Ascending aorta (tissue), 2 donors: ENCODE measurements around the gene AKT3. TPM values are rescaled to one million over a fixed set of nuclear protein-coding genes. Genes with fewer than 3 reads are reported as not detected.

ENCODE experiments used
- DNase-seq, 2 donors: peaks; one replicate each; pipeline ENCODE4 v3.0.0-alpha.2; 2019; ENCODE audit warnings: low spot score in 2 of 2
- H3K27ac ChIP-seq, 2 donors: fragments of 200-600 bp; sonication (generic); one replicate each; pipeline ENCODE4 v1.5.1; 2016 to 2017; ENCODE audit warnings: mild to moderate bottlenecking in 1 of 2
- H3K27me3 ChIP-seq: fragments of 200-600 bp; sonication (generic); one replicate; pipeline ENCODE4 v1.5.1; 2017
- H3K36me3 ChIP-seq, 2 donors: fragments of 200-600 bp; sonication (generic); one replicate each; pipeline ENCODE4 v1.5.1; 2016
- H3K4me1 ChIP-seq, 2 donors: fragments of 200-600 bp; sonication (generic); one replicate each; pipeline ENCODE4 v1.5.1; 2016 to 2017; ENCODE audit warnings: mild to moderate bottlenecking in 1 of 2
- H3K4me3 ChIP-seq, 2 donors: fragments of 200-600 bp; sonication (generic); one replicate each; pipeline ENCODE4 v1.5.1; 2016 to 2017; ENCODE audit warnings: mild to moderate bottlenecking in 1 of 2
- H3K9me3 ChIP-seq, 2 donors: fragments of 200-600 bp; sonication (generic); one replicate each; pipeline ENCODE4 v1.5.1; 2016
- intact Hi-C: fragments of 100-400 bp; cut with DNase I; formaldehyde crosslinking; loops from one replicate; pipeline ENCODE4 v1.15.1; 2023
- total RNA-seq: library from RNA; depleted of rRNA; stranded (reverse); fragments of >200 nt; gene quantifications from one replicate; pipeline ENCODE4 v1.1.0, GENCODE V29; 2016
- TF ChIP-seq, protein P1 (sequence below), 3 experiments: fragments of 200-600 bp in 2 of 3; fragments of 450-650 bp in 1 of 3; sonication (generic) in 2 of 3; IDR thresholded peaks; one replicate each; pipeline ENCODE4 v1.5.1; 2016 to 2019; ENCODE audit warnings: antibody characterized with exemption in 3 of 3, mild to moderate bottlenecking in 1 of 3, moderate library complexity in 1 of 3

The AKT3 gene
- total RNA-seq, 1 donor from 2014 or later: 38.0 TPM

DNA sequence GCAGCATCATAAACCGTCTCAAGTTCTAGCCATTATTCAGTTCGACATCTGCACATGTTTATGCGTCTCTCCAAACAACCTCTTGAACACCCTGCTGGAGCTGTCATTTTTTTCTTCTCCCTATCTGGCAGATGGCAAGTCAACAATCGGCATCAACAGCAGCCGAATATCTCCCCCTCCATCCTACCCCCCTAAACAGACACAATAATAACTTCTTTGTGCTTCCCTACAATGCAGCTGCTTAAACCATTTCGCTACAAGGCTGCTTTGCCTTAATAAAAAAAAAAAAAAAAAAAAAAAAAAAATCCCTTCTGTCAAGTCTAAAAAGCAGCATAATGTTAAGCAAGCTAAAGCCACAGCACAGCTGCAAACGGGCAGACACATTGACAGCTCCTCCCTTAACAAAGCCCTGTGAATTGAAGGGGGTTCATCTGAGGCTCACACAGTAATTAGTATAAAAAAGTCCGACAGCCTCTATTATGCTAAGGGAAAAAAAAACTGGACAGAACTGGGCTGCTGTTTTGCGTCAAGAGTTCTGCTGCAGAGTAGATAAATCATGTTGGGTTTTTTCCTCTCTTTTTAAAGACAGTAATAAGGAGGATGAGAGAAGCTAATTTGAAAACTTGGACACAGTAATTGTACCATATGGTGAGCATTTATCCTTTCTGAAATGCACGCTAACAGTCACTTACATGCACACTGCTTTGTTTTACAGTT lies 136.4 kb downstream of the AKT3 start:
- TF ChIP-seq, protein P1, sequence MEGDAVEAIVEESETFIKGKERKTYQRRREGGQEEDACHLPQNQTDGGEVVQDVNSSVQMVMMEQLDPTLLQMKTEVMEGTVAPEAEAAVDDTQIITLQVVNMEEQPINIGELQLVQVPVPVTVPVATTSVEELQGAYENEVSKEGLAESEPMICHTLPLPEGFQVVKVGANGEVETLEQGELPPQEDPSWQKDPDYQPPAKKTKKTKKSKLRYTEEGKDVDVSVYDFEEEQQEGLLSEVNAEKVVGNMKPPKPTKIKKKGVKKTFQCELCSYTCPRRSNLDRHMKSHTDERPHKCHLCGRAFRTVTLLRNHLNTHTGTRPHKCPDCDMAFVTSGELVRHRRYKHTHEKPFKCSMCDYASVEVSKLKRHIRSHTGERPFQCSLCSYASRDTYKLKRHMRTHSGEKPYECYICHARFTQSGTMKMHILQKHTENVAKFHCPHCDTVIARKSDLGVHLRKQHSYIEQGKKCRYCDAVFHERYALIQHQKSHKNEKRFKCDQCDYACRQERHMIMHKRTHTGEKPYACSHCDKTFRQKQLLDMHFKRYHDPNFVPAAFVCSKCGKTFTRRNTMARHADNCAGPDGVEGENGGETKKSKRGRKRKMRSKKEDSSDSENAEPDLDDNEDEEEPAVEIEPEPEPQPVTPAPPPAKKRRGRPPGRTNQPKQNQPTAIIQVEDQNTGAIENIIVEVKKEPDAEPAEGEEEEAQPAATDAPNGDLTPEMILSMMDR (IDR thresholded peaks at IDR 0.05): no peak
- no peak for DNase-seq
- no peak overlapping the region for H3K27ac ChIP-seq
- no peaks in the 10 kb centered on the region for H3K36me3 ChIP-seq
- no peaks in the 10 kb centered on the region for H3K9me3 ChIP-seq
- H3K27me3 ChIP-seq: no peaks in the 10 kb centered on the region
- peaks cover 4 to 10% of the 10 kb centered on the region in 2 donors for H3K4me1 ChIP-seq
- no peak overlapping the region for H3K4me3 ChIP-seq
- intact Hi-C loops: no loop called here

DNA sequence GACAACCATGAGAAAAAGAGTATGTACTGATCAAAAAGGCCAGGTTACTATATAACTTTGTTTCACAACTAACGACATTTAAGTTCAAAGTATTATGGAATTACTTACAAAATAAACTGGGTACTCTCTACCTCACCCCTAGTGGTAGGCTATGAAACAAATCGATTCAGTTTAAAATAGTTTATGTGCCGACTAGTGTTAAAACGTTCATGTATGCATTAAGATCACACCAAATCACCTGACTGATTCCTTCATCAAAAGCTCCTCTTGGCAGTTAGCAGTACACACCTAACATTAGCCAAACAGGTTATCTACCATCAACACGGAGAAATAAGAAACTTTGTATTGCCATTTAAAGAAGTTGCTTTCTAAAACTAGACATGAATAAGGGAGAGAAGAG lies 137.1 kb downstream of the AKT3 start:
- TF ChIP-seq, protein P1 (IDR thresholded peaks at IDR 0.05): no peak
- Histone ChIP-seq H3K4me1 (peaks cover 4 to 10% of the 10 kb centered on the region in 2 donors), H3K27ac (no peak overlapping the region), H3K27me3 (no peaks in the 10 kb centered on the region), H3K4me3 (no peak overlapping the region), H3K36me3 (no peaks in the 10 kb centered on the region), H3K9me3 (no peaks in the 10 kb centered on the region)
- no peak for DNase-seq
- intact Hi-C loops: no loop called here

DNA sequence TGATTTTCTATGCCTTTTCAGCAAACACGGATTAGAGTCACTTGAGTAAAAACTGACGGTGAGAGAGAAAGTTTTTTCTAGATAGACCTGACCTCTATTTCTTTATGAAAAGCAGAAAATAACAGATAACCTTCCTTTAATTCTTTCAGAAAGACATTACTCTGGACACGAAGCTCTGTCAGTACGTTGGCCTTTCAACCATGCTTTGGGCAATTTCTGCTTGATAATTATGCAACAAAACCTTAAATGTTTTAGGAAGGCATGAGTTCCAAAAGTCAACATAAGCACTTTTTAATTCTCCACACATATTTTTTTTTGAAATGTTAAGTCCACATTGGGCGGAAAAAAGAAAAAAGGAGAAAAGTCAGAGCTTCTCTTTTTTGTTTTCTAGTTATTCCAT lies 137.8 kb downstream of the AKT3 start:
- TF ChIP-seq, protein P1 (IDR thresholded peaks at IDR 0.05): no peak
- intact Hi-C loops: no loop called here

DNA sequence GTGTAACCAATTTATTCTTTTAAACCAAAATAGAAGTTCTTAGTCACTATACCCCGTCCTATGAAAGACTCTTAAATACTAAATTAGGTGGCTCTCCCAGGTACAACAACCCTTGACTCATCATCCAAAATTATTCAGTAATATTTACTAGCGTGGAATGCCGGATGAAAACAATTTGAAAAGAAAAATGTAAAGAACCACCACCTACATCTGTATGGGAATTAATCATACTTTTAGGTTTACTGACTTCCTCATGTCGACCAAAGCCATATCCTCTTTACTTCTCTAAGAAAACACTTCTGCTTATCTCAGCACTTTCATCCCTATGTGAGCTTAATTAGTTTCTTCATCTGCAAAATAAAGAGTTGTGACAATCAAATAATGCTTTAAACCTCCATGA lies 139.6 kb downstream of the AKT3 start:
- no peak overlapping the region for H3K4me3 ChIP-seq
- H3K9me3 ChIP-seq: no peaks in the 10 kb centered on the region
- H3K27ac ChIP-seq: peak overlapping the region in 1 of 2 donors; percentile 41
- DNase-seq: no peak
- H3K4me1 ChIP-seq: peaks cover 4 to 10% of the 10 kb centered on the region in 2 donors
- H3K36me3 ChIP-seq: no peaks in the 10 kb centered on the region
- intact Hi-C loops: no loop called here
- TF ChIP-seq, protein P1 (IDR thresholded peaks at IDR 0.05): no peak
- H3K27me3 ChIP-seq: no peaks in the 10 kb centered on the region

More for the DNA sequence above, 137.8 kb downstream of the AKT3 start:
- no peaks in the 10 kb centered on the region for H3K27me3 ChIP-seq
- H3K9me3 ChIP-seq: no peaks in the 10 kb centered on the region
- H3K36me3 ChIP-seq: no peaks in the 10 kb centered on the region
- H3K4me1 ChIP-seq: peaks cover 4 to 10% of the 10 kb centered on the region in 2 donors
- H3K4me3 ChIP-seq: no peak overlapping the region
- no peak for DNase-seq
- H3K27ac ChIP-seq: no peak overlapping the region

DNA sequence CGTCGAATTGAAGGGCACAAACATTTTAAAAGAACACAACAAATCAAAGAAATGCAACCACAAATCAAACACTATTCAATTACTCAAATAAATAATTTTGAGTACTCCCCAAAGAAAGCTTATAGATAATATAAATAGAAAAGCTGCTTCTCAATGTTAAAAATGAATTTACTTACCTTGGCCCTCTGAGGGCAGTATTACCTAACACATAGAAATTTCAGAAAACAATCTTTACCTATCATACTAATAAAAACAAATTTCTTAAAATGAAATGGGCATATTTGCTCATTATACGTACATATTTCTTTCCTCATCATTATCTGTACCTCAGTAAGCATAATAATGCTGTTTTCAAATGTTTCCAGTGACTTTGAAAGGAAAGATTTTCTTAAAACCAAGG lies 141.8 kb downstream of the AKT3 start:
- Histone ChIP-seq H3K9me3 (no peaks in the 10 kb centered on the region), H3K4me1 (peaks cover 4 to 8% of the 10 kb centered on the region in 2 donors), H3K36me3 (no peaks in the 10 kb centered on the region), H3K27me3 (no peaks in the 10 kb centered on the region), H3K4me3 (no peak overlapping the region), H3K27ac (no peak overlapping the region)
- DNase-seq: no peak
- TF ChIP-seq, protein P1 (IDR thresholded peaks at IDR 0.05): peak in 2 of 3 experiments; percentile 9 to 30
- intact Hi-C loops: loop anchor here (5.0 kb wide), 1 partner anchor 564 kb away; no protein-coding TSS in a partner anchor
